ENCODE results near the gene SLC49A4.

SLC49A4 gene

DNA sequence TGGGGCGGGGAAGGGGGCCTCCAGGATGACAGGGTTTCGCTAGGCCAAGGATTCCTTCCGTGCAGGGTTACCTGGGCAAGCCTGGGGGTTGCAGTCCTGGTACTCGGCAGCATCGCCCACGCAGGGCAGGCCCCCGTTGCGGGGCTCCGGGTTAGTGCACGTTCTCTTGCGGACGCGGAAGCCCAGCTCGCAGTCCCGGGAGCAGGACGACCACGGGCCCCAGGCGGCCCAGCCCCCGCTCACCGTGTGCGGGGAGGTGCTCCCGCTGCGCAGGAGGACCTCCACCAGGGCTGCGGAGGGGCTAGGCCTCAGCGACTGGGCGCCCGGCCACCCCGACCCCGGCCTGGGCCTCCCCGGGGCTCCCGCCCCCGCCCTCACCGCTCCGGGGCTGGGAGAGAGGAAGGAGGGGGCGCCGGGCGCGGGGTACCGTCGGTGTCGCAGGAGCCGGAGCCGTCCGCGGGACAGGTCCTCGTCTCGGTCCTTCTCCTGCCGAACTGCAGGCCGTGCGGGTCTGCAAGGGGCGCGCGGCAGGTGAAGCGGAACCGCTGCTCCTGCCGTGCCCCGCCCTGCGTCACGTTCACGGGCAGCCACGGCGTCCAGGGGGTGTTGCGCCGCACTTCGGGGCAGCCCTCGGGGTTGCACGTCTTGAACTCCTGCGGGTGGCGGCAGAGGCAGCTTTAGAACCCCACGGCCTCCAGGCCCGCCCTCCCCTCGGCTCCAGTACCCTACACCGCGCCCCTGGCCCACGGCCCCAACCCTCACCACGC lies 118.1 kb downstream of the SLC49A4 start:
- Histone ChIP-seq H4K20me1 (ENCODE audit: insufficient read depth, low read length) (no peaks in the 10 kb centered on the region), H3K27ac (ENCODE audit: low read depth, low read length, poor library complexity, severe bottlenecking) (no peak overlapping the region), H3K9me2 (ENCODE audit: low read depth, low read length) (no peaks in the 10 kb centered on the region), H3K9ac (ENCODE audit: low read length) (no peak overlapping the region), H3K9me3 (ENCODE audit: low read length) (no peaks in the 10 kb centered on the region), H3K27me3 (ENCODE audit: insufficient read depth, low read length) (0 out of 2 replicates have a peak, but pooled peaks cover 4% of the 10 kb centered on the region), H2AFZ (ENCODE audit: low read length) (no peak overlapping the region), H3F3A (ENCODE audit: insufficient read depth, low read length) (no peaks in the 10 kb centered on the region), H3K36me3 (ENCODE audit: insufficient read depth, low read length) (no peaks in the 10 kb centered on the region), H3K4me2 (ENCODE audit: low read length) (no peak overlapping the region), H3K4me3 (ENCODE audit: low read depth, low read length, poor library complexity, severe bottlenecking) (no peak overlapping the region), H3K4me1 (ENCODE audit: insufficient read depth, low read length, severe bottlenecking) (no peaks in the 10 kb centered on the region), H3K79me2 (ENCODE audit: insufficient read depth, low read length) (no peaks in the 10 kb centered on the region)
- TF ChIP-seq EZH2 (IDR thresholded peaks at IDR 0.05; ENCODE audit: borderline replicate concordance, low read length), result no peak
- TF ChIP-seq, protein P1, sequence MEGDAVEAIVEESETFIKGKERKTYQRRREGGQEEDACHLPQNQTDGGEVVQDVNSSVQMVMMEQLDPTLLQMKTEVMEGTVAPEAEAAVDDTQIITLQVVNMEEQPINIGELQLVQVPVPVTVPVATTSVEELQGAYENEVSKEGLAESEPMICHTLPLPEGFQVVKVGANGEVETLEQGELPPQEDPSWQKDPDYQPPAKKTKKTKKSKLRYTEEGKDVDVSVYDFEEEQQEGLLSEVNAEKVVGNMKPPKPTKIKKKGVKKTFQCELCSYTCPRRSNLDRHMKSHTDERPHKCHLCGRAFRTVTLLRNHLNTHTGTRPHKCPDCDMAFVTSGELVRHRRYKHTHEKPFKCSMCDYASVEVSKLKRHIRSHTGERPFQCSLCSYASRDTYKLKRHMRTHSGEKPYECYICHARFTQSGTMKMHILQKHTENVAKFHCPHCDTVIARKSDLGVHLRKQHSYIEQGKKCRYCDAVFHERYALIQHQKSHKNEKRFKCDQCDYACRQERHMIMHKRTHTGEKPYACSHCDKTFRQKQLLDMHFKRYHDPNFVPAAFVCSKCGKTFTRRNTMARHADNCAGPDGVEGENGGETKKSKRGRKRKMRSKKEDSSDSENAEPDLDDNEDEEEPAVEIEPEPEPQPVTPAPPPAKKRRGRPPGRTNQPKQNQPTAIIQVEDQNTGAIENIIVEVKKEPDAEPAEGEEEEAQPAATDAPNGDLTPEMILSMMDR (IDR thresholded peaks at IDR 0.05; ENCODE audit: low read length), result no peak

DNA sequence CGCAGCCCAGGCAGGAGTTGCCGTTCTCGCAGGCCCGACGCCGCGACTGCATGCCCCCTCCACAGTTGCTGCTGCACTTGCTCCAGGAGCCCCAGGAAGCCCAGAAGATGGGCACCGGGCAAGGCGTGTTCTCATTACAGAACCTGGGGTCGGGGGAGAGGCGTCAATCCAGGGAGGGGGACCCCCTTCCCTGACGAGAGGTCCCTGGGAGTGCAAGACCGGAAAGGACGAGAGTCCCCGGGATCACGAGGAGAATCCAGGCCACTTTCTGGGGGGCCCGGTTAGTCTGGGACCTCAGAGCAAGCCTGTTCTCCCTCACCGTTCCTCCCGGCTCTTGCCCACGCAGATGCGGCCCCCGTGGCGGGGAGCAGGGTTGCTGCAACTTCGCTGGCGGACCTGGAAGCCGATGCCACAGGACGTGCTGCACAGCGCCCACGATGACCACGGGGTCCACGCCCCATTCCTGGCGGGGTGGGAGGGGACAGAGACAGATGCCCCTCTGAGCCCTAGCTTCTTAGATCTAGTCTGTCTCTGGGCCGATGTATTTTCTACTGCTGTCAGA lies 118.8 kb downstream of the SLC49A4 start:
- no peaks in the 10 kb centered on the region for H3K9me3 ChIP-seq (ENCODE audit: low read length)
- 0 out of 2 replicates have a peak, but pooled peaks cover 4% of the 10 kb centered on the region for H3K27me3 ChIP-seq (ENCODE audit: insufficient read depth, low read length)
- H2AFZ ChIP-seq (ENCODE audit: low read length), result no peak overlapping the region
- no peaks in the 10 kb centered on the region for H3K4me1 ChIP-seq (ENCODE audit: insufficient read depth, low read length, severe bottlenecking)
- no peaks in the 10 kb centered on the region for H3K36me3 ChIP-seq (ENCODE audit: insufficient read depth, low read length)
- no peaks in the 10 kb centered on the region for H3F3A ChIP-seq (ENCODE audit: insufficient read depth, low read length)
- no peak overlapping the region for H3K4me2 ChIP-seq (ENCODE audit: low read length)
- TF ChIP-seq, protein P1 (IDR thresholded peaks at IDR 0.05; ENCODE audit: low read length), result no peak
- TF ChIP-seq EZH2 (IDR thresholded peaks at IDR 0.05; ENCODE audit: borderline replicate concordance, low read length), result no peak
- H4K20me1 ChIP-seq (ENCODE audit: insufficient read depth, low read length), result no peaks in the 10 kb centered on the region
- H3K4me3 ChIP-seq (ENCODE audit: low read depth, low read length, poor library complexity, severe bottlenecking), result no peak overlapping the region
- H3K27ac ChIP-seq (ENCODE audit: low read depth, low read length, poor library complexity, severe bottlenecking), result no peak overlapping the region
- H3K79me2 ChIP-seq (ENCODE audit: insufficient read depth, low read length), result no peaks in the 10 kb centered on the region
- H3K9ac ChIP-seq (ENCODE audit: low read length), result no peak overlapping the region
- no peaks in the 10 kb centered on the region for H3K9me2 ChIP-seq (ENCODE audit: low read depth, low read length)

DNA sequence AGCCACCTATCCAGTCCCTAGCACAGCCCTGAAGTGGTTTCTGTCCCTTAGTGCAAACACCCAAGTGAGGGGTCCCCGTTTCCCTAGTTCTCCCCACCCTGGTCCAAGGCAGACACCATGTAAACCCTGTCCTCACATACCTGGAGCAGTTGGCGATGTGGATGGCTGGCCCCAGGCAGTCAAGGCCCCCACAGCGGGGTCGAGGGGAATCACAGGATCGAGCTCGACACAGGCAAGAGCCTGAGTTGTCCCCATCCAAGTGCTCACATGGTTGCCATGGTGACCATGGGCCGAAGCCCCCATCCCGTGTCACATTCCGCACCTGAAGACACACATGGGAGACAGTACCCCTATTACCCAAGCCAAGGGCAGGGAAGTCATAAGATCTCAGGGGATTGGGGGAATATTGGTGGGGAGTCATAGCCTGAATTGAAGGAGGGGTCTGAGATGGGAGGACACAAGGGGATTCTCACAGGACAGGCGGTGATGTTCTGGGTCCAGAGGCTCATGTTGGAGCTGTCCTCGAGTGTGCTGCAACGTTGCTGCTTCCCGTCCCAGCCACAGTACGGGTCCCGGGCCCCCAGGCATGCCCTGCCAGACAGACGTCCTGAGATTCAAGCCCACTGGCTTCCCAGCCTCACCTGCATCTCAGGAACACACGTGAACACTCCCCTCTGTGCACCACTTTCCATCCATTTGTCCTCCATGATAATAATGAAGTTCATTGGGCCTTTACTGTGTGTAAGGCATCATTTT lies 120.6 kb downstream of the SLC49A4 start:
- Histone ChIP-seq H3K9me2 (ENCODE audit: low read depth, low read length) (no peaks in the 10 kb centered on the region), H3K9me3 (ENCODE audit: low read length) (no peaks in the 10 kb centered on the region), H3K4me2 (ENCODE audit: low read length) (no peak overlapping the region), H4K20me1 (ENCODE audit: insufficient read depth, low read length) (no peaks in the 10 kb centered on the region), H3K27me3 (ENCODE audit: insufficient read depth, low read length) (peaks cover 10% of the 10 kb centered on the region; the same call in 1 of the 2 replicates), H3F3A (ENCODE audit: insufficient read depth, low read length) (no peaks in the 10 kb centered on the region), H3K9ac (ENCODE audit: low read length) (no peak overlapping the region), H3K27ac (ENCODE audit: low read depth, low read length, poor library complexity, severe bottlenecking) (no peak overlapping the region), H3K79me2 (ENCODE audit: insufficient read depth, low read length) (no peaks in the 10 kb centered on the region), H3K36me3 (ENCODE audit: insufficient read depth, low read length) (no peaks in the 10 kb centered on the region), H2AFZ (ENCODE audit: low read length) (no peak overlapping the region), H3K4me1 (ENCODE audit: insufficient read depth, low read length, severe bottlenecking) (no peaks in the 10 kb centered on the region), H3K4me3 (ENCODE audit: low read depth, low read length, poor library complexity, severe bottlenecking) (no peak overlapping the region)
- TF ChIP-seq, protein P1 (IDR thresholded peaks at IDR 0.05; ENCODE audit: low read length), result no peak
